ENCODE data around the gene SHKBP1. TPM values are rescaled to one million over a fixed set of nuclear protein-coding genes. Genes with fewer than 3 reads are reported as not detected.

Gene SHKBP1
- total RNA-seq, 1 donor from 2014 or later: 170 TPM

GRCh38 chr19:40594255-40594654 is 17.6 kb downstream of the SHKBP1 start:
- Mint-ChIP-seq H3K27me3 (ENCODE audit: unreplicated experiment) (peaks cover 11% of the 10 kb centered on the region), H3K4me1 (ENCODE audit: low read depth, unreplicated experiment) (peaks cover 13% of the 10 kb centered on the region), H3K27ac (ENCODE audit: unreplicated experiment) (no peak overlapping the region), H3K4me3 (ENCODE audit: unreplicated experiment) (peak overlapping the region; percentile 54), H3K36me3 (ENCODE audit: unreplicated experiment) (no peaks in the 10 kb centered on the region), H3K9me3 (ENCODE audit: unreplicated experiment) (peaks cover 3% of the 10 kb centered on the region)
- no peak for TF ChIP-seq CTCF (IDR thresholded peaks at IDR 0.05; ENCODE audit: partially characterized antibody, unreplicated experiment)
- no peak for DNase-seq

GRCh38 chr19:40594657-40595091 is 18.0 kb downstream of the SHKBP1 start:
- Mint-ChIP-seq H3K4me1 (ENCODE audit: low read depth, unreplicated experiment) (peaks cover 15% of the 10 kb centered on the region), H3K9me3 (ENCODE audit: unreplicated experiment) (peaks cover 1% of the 10 kb centered on the region), H3K4me3 (ENCODE audit: unreplicated experiment) (peak overlapping the region; percentile 54), H3K36me3 (ENCODE audit: unreplicated experiment) (no peaks in the 10 kb centered on the region), H3K27ac (ENCODE audit: unreplicated experiment) (no peak overlapping the region), H3K27me3 (ENCODE audit: unreplicated experiment) (peaks cover 9% of the 10 kb centered on the region)
- no peak for TF ChIP-seq CTCF (IDR thresholded peaks at IDR 0.05; ENCODE audit: partially characterized antibody, unreplicated experiment)
- peak; percentile 41 for DNase-seq

- peak; percentile 40 for DNase-seq
- Mint-ChIP-seq H3K27me3 (ENCODE audit: unreplicated experiment) (peaks cover 12% of the 10 kb centered on the region), H3K4me3 (ENCODE audit: unreplicated experiment) (no peak overlapping the region), H3K36me3 (ENCODE audit: unreplicated experiment) (no peaks in the 10 kb centered on the region), H3K4me1 (ENCODE audit: low read depth, unreplicated experiment) (peaks cover 17% of the 10 kb centered on the region), H3K9me3 (ENCODE audit: unreplicated experiment) (peaks cover 1% of the 10 kb centered on the region), H3K27ac (ENCODE audit: unreplicated experiment) (no peak overlapping the region)
- no peak for TF ChIP-seq CTCF (IDR thresholded peaks at IDR 0.05; ENCODE audit: partially characterized antibody, unreplicated experiment)
Observed at GRCh38 chr19:40596608-40597328, 20.1 kb downstream of the SHKBP1 start.

GRCh38 chr19:40597329-40597838 is 20.7 kb downstream of the SHKBP1 start:
- peaks cover 13% of the 10 kb centered on the region for H3K27me3 Mint-ChIP-seq (ENCODE audit: unreplicated experiment)
- H3K4me1 Mint-ChIP-seq (ENCODE audit: low read depth, unreplicated experiment): peaks cover 19% of the 10 kb centered on the region
- peak overlapping the region; percentile 86 for H3K4me3 Mint-ChIP-seq (ENCODE audit: unreplicated experiment)
- peak overlapping the region; percentile 12 for H3K27ac Mint-ChIP-seq (ENCODE audit: unreplicated experiment)
- no peak for DNase-seq
- no peak for TF ChIP-seq CTCF (IDR thresholded peaks at IDR 0.05; ENCODE audit: partially characterized antibody, unreplicated experiment)
- no peaks in the 10 kb centered on the region for H3K36me3 Mint-ChIP-seq (ENCODE audit: unreplicated experiment)
- H3K9me3 Mint-ChIP-seq (ENCODE audit: unreplicated experiment): no peaks in the 10 kb centered on the region

Data from glutamatergic neuron (in vitro differentiated cells).